ENCODE data around the gene HBS1L.

The HBS1L gene

GRCh38 chr6:134995536-134995935 lies 59.1 kb downstream of the HBS1L start:
- no peak for DNase-seq

GRCh38 chr6:134994431-134994830 lies 60.2 kb downstream of the HBS1L start:
- no peak for DNase-seq

GRCh38 chr6:134992155-134992554 lies 62.5 kb downstream of the HBS1L start:
- DNase-seq, result no peak

- DNase-seq, result no peak
Observed at GRCh38 chr6:134990262-134990661, 64.4 kb downstream of the HBS1L start.

- DNase-seq, result no peak
Observed at GRCh38 chr6:134984821-134985220, 69.8 kb downstream of the HBS1L start.

- DNase-seq, result no peak
Observed at GRCh38 chr6:134983823-134984222, 70.8 kb downstream of the HBS1L start.

- no peak for DNase-seq
Observed at GRCh38 chr6:134982161-134982560, 72.5 kb downstream of the HBS1L start.

- DNase-seq, result no peak
Observed at GRCh38 chr6:134980846-134981245, 73.8 kb downstream of the HBS1L start.

GRCh38 chr6:134979142-134979541 lies 75.5 kb downstream of the HBS1L start:
- no peak for DNase-seq

- DNase-seq, result no peak
Observed at GRCh38 chr6:134974370-134974769, 80.3 kb downstream of the HBS1L start.

GRCh38 chr6:134967711-134968110 lies 86.9 kb downstream of the HBS1L start:
- no peak for DNase-seq

- DNase-seq, result no peak
Observed at GRCh38 chr6:134964451-134965203, 90.0 kb downstream of the HBS1L start.

- no peak for DNase-seq
Observed at GRCh38 chr6:134962421-134962820, 92.2 kb downstream of the HBS1L start.

GRCh38 chr6:134961366-134961765 lies 93.3 kb downstream of the HBS1L start:
- DNase-seq, result no peak

GRCh38 chr6:134959603-134960002 lies 95.0 kb downstream of the HBS1L start:
- DNase-seq, result no peak

GRCh38 chr6:134956676-134957075 lies 97.9 kb downstream of the HBS1L start:
- DNase-seq, result no peak

GRCh38 chr6:134956032-134956431 lies 98.6 kb downstream of the HBS1L start:
- DNase-seq, result no peak

- DNase-seq, result no peak
Observed at GRCh38 chr6:134954272-134955000, 100.2 kb downstream of the HBS1L start.

- DNase-seq, result no peak
Observed at GRCh38 chr6:134951494-134952263, 102.9 kb downstream of the HBS1L start.

GRCh38 chr6:134950482-134950881 lies 104.1 kb downstream of the HBS1L start:
- no peak for DNase-seq

GRCh38 chr6:134949927-134950326 lies 104.7 kb downstream of the HBS1L start, which contains the start of gene ALDH8A1:
ALDH8A1 (minus strand) TSS chr6:134950101; CDS start chr6:134950053, 48 bp downstream.
- no peak for DNase-seq

GRCh38 chr6:134948691-134949090 lies 105.9 kb downstream of the HBS1L start:
- no peak for DNase-seq

- DNase-seq, result no peak
Observed at GRCh38 chr6:134948142-134948541, 106.5 kb downstream of the HBS1L start.

GRCh38 chr6:134945045-134945444 lies 109.6 kb downstream of the HBS1L start:
- DNase-seq, result no peak

Data from activated gamma-delta T cell treated with Interleukin-2 at 50 U/mL for 16 hours (primary cell).